ENCODE measurements around the gene IGSF3. TPM values are rescaled to one million over a fixed set of nuclear protein-coding genes. Genes with fewer than 3 reads are reported as not detected.

Gene IGSF3
- total RNA-seq, 2 donors from 2014 or later = 1.5 to 8.0 TPM

- Histone ChIP-seq H3K27me3 (replicated peaks; ENCODE audit: insufficient read depth) (no peaks in the 10 kb centered on the region), H3K27ac (no peak overlapping the region), H3K9me3 (no peaks in the 10 kb centered on the region), H3K4me3 (no peak overlapping the region), H3K4me1 (ENCODE audit: control insufficient read depth in 1 of 2, low read depth in 2 of 2) (no peaks in the 10 kb centered on the region), H3K36me3 (no peaks in the 10 kb centered on the region)
- ATAC-seq (ENCODE audit: insufficient number of reproducible peaks, low FRiP score, low read depth) (no peak), DNase-seq (ENCODE audit: low spot score) (no peak)
- TF ChIP-seq CTCF (IDR thresholded peaks at IDR 0.05) = no peak
Observed at GRCh38 chr1:116694524-116694923, 27.0 kb upstream of the IGSF3 start.

- H3K36me3 ChIP-seq = no peaks in the 10 kb centered on the region
- no peak for TF ChIP-seq CTCF (IDR thresholded peaks at IDR 0.05)
- H3K4me3 ChIP-seq = no peak overlapping the region
- H3K4me1 ChIP-seq (ENCODE audit: control insufficient read depth in 1 of 2, low read depth in 2 of 2) = no peaks in the 10 kb centered on the region
- no peak for ATAC-seq (ENCODE audit: insufficient number of reproducible peaks, low FRiP score, low read depth)
- H3K9me3 ChIP-seq = no peaks in the 10 kb centered on the region
- no peak for DNase-seq (ENCODE audit: low spot score)
- H3K27ac ChIP-seq = no peak overlapping the region
- no peaks in the 10 kb centered on the region for H3K27me3 ChIP-seq (replicated peaks; ENCODE audit: insufficient read depth)
Observed at GRCh38 chr1:116693759-116694480, 26.4 kb upstream of the IGSF3 start.

- H3K4me3 ChIP-seq = no peak overlapping the region
- no peak for ATAC-seq (ENCODE audit: insufficient number of reproducible peaks, low FRiP score, low read depth)
Observed at GRCh38 chr1:116692879-116693278, 25.3 kb upstream of the IGSF3 start.

GRCh38 chr1:116690849-116691406 is 23.4 kb upstream of the IGSF3 start:
- Histone ChIP-seq H3K27ac (no peak overlapping the region), H3K36me3 (no peaks in the 10 kb centered on the region), H3K9me3 (no peaks in the 10 kb centered on the region), H3K4me3 (no peak overlapping the region), H3K27me3 (replicated peaks; ENCODE audit: insufficient read depth) (no peaks in the 10 kb centered on the region), H3K4me1 (ENCODE audit: control insufficient read depth in 1 of 2, low read depth in 2 of 2) (no peaks in the 10 kb centered on the region)
- ATAC-seq (ENCODE audit: insufficient number of reproducible peaks, low FRiP score, low read depth) (no peak), DNase-seq (ENCODE audit: low spot score) (no peak)
- no peak for TF ChIP-seq CTCF (IDR thresholded peaks at IDR 0.05)

More at GRCh38 chr1:116692879-116693278, 25.3 kb upstream of the IGSF3 start:
- TF ChIP-seq CTCF (IDR thresholded peaks at IDR 0.05) = no peak
- Histone ChIP-seq H3K27me3 (replicated peaks; ENCODE audit: insufficient read depth) (no peaks in the 10 kb centered on the region), H3K9me3 (no peaks in the 10 kb centered on the region), H3K27ac (no peak overlapping the region), H3K36me3 (no peaks in the 10 kb centered on the region), H3K4me1 (ENCODE audit: control insufficient read depth in 1 of 2, low read depth in 2 of 2) (no peaks in the 10 kb centered on the region)
- no peak for DNase-seq (ENCODE audit: low spot score)

- H3K4me3 ChIP-seq = no peak overlapping the region
- no peaks in the 10 kb centered on the region for H3K27me3 ChIP-seq (replicated peaks; ENCODE audit: insufficient read depth)
- no peaks in the 10 kb centered on the region for H3K36me3 ChIP-seq
- H3K9me3 ChIP-seq = no peaks in the 10 kb centered on the region
- no peak overlapping the region for H3K27ac ChIP-seq
- H3K4me1 ChIP-seq (ENCODE audit: control insufficient read depth in 1 of 2, low read depth in 2 of 2) = no peaks in the 10 kb centered on the region
- no peak for TF ChIP-seq CTCF (IDR thresholded peaks at IDR 0.05)
- ATAC-seq (ENCODE audit: insufficient number of reproducible peaks, low FRiP score, low read depth) = no peak
- no peak for DNase-seq (ENCODE audit: low spot score)
Observed at GRCh38 chr1:116690396-116690848, 22.9 kb upstream of the IGSF3 start.
